ENCODE data around the gene ZMYND8. TPM values are rescaled to one million over a fixed set of nuclear protein-coding genes. Genes with fewer than 3 reads are reported as not detected.
"Not testable (repeated sequence)": the region's sequence is repeated elsewhere in the genome, so short reads cannot be mapped to it uniquely, and the experiment has no call there.

ZMYND8 gene
- total RNA-seq, 1 experiment from 2014 or later, result 29.0 TPM

- peaks cover 45% of the 10 kb centered on the region for H3K79me2 ChIP-seq (ENCODE audit: insufficient read depth, low read length)
- ATAC-seq, result no peak
- H3K4me3 ChIP-seq (replicated peaks in 1 of 2; ENCODE audit: low read depth in 1 of 2, low read length in 2 of 2), result no peak overlapping the region
- BruUV-seq (replicated peaks), result no TSS peak
- no peak overlapping the region for H2AFZ ChIP-seq (ENCODE audit: low read depth, low read length, poor library complexity, severe bottlenecking)
- TF ChIP-seq EZH2 (IDR thresholded peaks at IDR 0.05) (no peak), JUND (IDR thresholded peaks at IDR 0.05) (no peak), CTCF (IDR thresholded peaks at IDR 0.05 in 2 of 3, conservative IDR thresholded peaks at IDR 0.05 in 1 of 3; ENCODE audit: borderline replicate concordance in 1 of 3, insufficient read depth in 1 of 3, low read depth in 2 of 3, low read length in 2 of 3) (no peak), TCF7L2 (IDR thresholded peaks at IDR 0.05; ENCODE audit: borderline replicate concordance, extremely low read depth, insufficient read depth, insufficient read length) (no peak), SP1 (IDR thresholded peaks at IDR 0.05; ENCODE audit: low read depth) (no peak), EZH2phosphoT487 (IDR thresholded peaks at IDR 0.05; ENCODE audit: borderline replicate concordance) (no peak)
- TF ChIP-seq, protein P1, sequence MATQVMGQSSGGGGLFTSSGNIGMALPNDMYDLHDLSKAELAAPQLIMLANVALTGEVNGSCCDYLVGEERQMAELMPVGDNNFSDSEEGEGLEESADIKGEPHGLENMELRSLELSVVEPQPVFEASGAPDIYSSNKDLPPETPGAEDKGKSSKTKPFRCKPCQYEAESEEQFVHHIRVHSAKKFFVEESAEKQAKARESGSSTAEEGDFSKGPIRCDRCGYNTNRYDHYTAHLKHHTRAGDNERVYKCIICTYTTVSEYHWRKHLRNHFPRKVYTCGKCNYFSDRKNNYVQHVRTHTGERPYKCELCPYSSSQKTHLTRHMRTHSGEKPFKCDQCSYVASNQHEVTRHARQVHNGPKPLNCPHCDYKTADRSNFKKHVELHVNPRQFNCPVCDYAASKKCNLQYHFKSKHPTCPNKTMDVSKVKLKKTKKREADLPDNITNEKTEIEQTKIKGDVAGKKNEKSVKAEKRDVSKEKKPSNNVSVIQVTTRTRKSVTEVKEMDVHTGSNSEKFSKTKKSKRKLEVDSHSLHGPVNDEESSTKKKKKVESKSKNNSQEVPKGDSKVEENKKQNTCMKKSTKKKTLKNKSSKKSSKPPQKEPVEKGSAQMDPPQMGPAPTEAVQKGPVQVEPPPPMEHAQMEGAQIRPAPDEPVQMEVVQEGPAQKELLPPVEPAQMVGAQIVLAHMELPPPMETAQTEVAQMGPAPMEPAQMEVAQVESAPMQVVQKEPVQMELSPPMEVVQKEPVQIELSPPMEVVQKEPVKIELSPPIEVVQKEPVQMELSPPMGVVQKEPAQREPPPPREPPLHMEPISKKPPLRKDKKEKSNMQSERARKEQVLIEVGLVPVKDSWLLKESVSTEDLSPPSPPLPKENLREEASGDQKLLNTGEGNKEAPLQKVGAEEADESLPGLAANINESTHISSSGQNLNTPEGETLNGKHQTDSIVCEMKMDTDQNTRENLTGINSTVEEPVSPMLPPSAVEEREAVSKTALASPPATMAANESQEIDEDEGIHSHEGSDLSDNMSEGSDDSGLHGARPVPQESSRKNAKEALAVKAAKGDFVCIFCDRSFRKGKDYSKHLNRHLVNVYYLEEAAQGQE (IDR thresholded peaks at IDR 0.05; ENCODE audit: low read depth), result no peak
- no peak overlapping the region for H3K9ac ChIP-seq (ENCODE audit: low read length)
- no peaks in the 10 kb centered on the region for H3K27me3 ChIP-seq (ENCODE audit: insufficient read depth, low read length)
- H3K4me1 ChIP-seq (ENCODE audit: control insufficient read depth in 1 of 2, insufficient read depth in 2 of 2, low read length in 2 of 2), result peaks cover 6 to 12% of the 10 kb centered on the region in 2 experiments; a peak in 2 of 4 replicates
- DNase-seq (ENCODE audit: low read depth, low spot score), result no peak
- intact Hi-C loops (cut with micrococcal nuclease), result no loop called here
- no peaks in the 10 kb centered on the region for H4K20me1 ChIP-seq (ENCODE audit: insufficient read depth)
- H3K36me3 ChIP-seq (ENCODE audit: control insufficient read depth in 1 of 2, insufficient read depth in 2 of 2, low read length in 2 of 2), result peaks cover 19 to 27% of the 10 kb centered on the region in 2 experiments
- POLR2A ChIA-PET, result no interaction called here
- CTCF ChIA-PET, result no interaction called here
- no peak overlapping the region for H3K4me2 ChIP-seq (ENCODE audit: low read length)
- RAD21 ChIA-PET (ENCODE audit: low non-redundant PET in 1 of 2, low total read pairs in 2 of 2, uncharacterized antibody in 2 of 2, unreplicated experiment in 2 of 2), result no interaction called here
- H3K9me3 ChIP-seq (ENCODE audit: control insufficient read depth in 1 of 2, insufficient read depth in 1 of 2, low read depth in 1 of 2, low read length in 2 of 2), result no peaks in the 10 kb centered on the region
- H3K9me2 ChIP-seq (ENCODE audit: insufficient read depth), result no peaks in the 10 kb centered on the region
- no peak overlapping the region for H3K27ac ChIP-seq (ENCODE audit: low read depth, low read length)
These were observed 94.5 kb downstream of the ZMYND8 start for GRCh38 chr20:47262008-47262364.

DNA sequence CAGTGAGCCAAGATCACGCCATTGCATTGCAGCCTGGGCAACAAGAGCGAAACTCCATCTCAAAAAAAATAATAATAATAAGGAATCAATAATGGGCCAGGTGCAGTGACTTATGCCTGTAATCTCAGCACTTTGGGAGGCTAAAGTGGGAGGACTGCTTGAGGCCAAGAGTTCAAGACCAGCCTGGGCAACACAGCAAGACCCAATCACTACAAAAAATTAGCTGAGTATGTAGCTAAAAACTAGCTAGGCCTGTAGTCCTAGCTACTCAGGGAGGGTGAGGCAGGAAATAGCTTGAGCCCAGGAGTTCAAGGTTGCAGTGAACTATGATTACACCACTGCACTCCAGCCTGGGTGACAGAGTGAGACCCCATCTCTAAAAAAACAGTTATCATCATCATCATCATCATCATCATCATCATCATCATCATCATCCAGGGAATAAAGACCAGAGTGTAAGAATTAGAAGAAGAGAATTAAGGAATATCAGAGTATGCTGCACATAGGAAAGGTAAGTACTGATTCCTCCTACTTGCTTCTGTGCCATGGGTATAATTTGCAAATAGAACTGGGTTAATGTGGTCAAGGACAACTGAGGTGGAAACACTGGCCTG, 95.2 kb downstream of the ZMYND8 start:
- Histone ChIP-seq H3K36me3 (ENCODE audit: control insufficient read depth in 1 of 2, insufficient read depth in 2 of 2, low read length in 2 of 2) (peaks cover 15 to 27% of the 10 kb centered on the region in 2 experiments), H3K79me2 (ENCODE audit: insufficient read depth, low read length) (peaks cover 37% of the 10 kb centered on the region), H3K4me1 (ENCODE audit: control insufficient read depth in 1 of 2, insufficient read depth in 2 of 2, low read length in 2 of 2) (peaks cover 6 to 14% of the 10 kb centered on the region in 2 experiments; a peak in 2 of 4 replicates)
- RAD21 ChIA-PET (ENCODE audit: low non-redundant PET in 1 of 2, low total read pairs in 2 of 2, uncharacterized antibody in 2 of 2, unreplicated experiment in 2 of 2); H3K27ac ChIP-seq (ENCODE audit: low read depth, low read length); H3K9ac ChIP-seq (ENCODE audit: low read length); H3K4me2 ChIP-seq (ENCODE audit: low read length); H4K20me1 ChIP-seq (ENCODE audit: insufficient read depth); H3K9me2 ChIP-seq (ENCODE audit: insufficient read depth); ATAC-seq; H2AFZ ChIP-seq (ENCODE audit: low read depth, low read length, poor library complexity, severe bottlenecking); POLR2A ChIA-PET; DNase-seq (ENCODE audit: low read depth, low spot score); BruUV-seq (replicated peaks); CTCF ChIA-PET; intact Hi-C loops (cut with micrococcal nuclease); H3K27me3 ChIP-seq (ENCODE audit: insufficient read depth, low read length); H3K4me3 ChIP-seq (replicated peaks in 1 of 2; ENCODE audit: low read depth in 1 of 2, low read length in 2 of 2); H3K9me3 ChIP-seq (ENCODE audit: control insufficient read depth in 1 of 2, insufficient read depth in 1 of 2, low read depth in 1 of 2, low read length in 2 of 2): not testable (repeated sequence)

Measured in HCT116 (cell line).